GM12878 (cell line): ENCODE results near the gene ITGA7. TPM values are rescaled to one million over a fixed set of nuclear protein-coding genes. Genes with fewer than 3 reads are reported as not detected.

Source experiments
- BCL3 ChIP-seq: IDR thresholded peaks from 2 replicates; pipeline ENCODE4 v1.6.1; 2011; ENCODE audit warnings: borderline replicate concordance, low read depth, mild to moderate bottlenecking, moderate library complexity, low read length; ENCODE audit not compliant: insufficient read depth, poor library complexity, severe bottlenecking
- GABPA ChIP-seq: IDR thresholded peaks from 2 replicates; pipeline ENCODE4 v1.6.1; 2014; ENCODE audit warnings: antibody characterized with exemption, low read depth, mild to moderate bottlenecking, inconsistent platforms
- IKZF1 ChIP-seq: fragments of 450-650 bp; conservative IDR thresholded peaks from 2 replicates; pipeline ENCODE4 v1.6.1; 2017; ENCODE audit warnings: antibody characterized with exemption, mild to moderate bottlenecking
- NRF1 ChIP-seq: conservative IDR thresholded peaks from 2 replicates; pipeline ENCODE4 v1.6.1; 2011; ENCODE audit warnings: mild to moderate bottlenecking, low read depth, low read length, improper control_type of control experiment
- RAD21 ChIP-seq: IDR thresholded peaks from 2 replicates; pipeline ENCODE4 v1.6.1; 2011; ENCODE audit warnings: mild to moderate bottlenecking, low read depth, low read length, moderate library complexity; ENCODE audit not compliant: insufficient read depth
- ZBTB40 ChIP-seq: fragments of 450-650 bp; IDR thresholded peaks from 2 replicates; pipeline ENCODE4 v1.6.1; 2016; ENCODE audit warnings: mild to moderate bottlenecking, moderate library complexity, borderline replicate concordance
- ZNF687 ChIP-seq: fragments of 450-650 bp; IDR thresholded peaks from 2 replicates; pipeline ENCODE4 v1.6.1; 2017; ENCODE audit warnings: mild to moderate bottlenecking, moderate library complexity
- ZSCAN29 ChIP-seq: fragments of 450-650 bp; IDR thresholded peaks from 2 replicates; pipeline ENCODE4 v1.6.1; 2017; ENCODE audit warnings: mild to moderate bottlenecking, moderate library complexity
- polyA plus RNA-seq, 11 experiments: library from polyadenylated mRNA; depleted of rRNA in 4 of 11; unstranded in 6 of 11; stranded (reverse) in 5 of 11; fragments of >200 nt; fragmentation: Nextera tagmentation in 4 of 11; fragmentation: Illumina TruSeq in 1 of 11; extraction: Ambion mirVana in 4 of 11; extraction: Trizol in 1 of 11; gene quantifications; 1 replicate in 1 of 11; 2 replicates in 10 of 11; pipeline versions ENCODE4 v1.2.1 to v1.2.3, GENCODE V29; 2011 to 2016; ENCODE audit warnings: inconsistent platforms in 2 of 11, missing spikeins in 2 of 11, low read depth in 1 of 11
- total RNA-seq, 4 experiments: library from RNA; depleted of rRNA in 3 of 4; stranded (reverse); fragments of >200 nt in 3 of 4; fragmentation: Illumina TruSeq in 1 of 4; extraction: Trizol in 1 of 4; gene quantifications; 2 replicates each; pipeline versions ENCODE4 v1.2.1 to v1.2.3, GENCODE V29; 2013 to 2021

ITGA7 gene
- total and polyA plus RNA-seq, 10 of the 15 experiments (the other 5 are each of a cell fraction or from before 2014, with no cell fraction given), result 0.18 to 5.1 (median 1.5) TPM

GRCh38 chr12:55692631-55693322 is 14.9 kb downstream of the ITGA7 start (continued):
- TF ChIP-seq BCL3, result no peak
- no peak for TF ChIP-seq IKZF1
- TF ChIP-seq ZSCAN29, result no peak
- no peak for TF ChIP-seq NRF1
- TF ChIP-seq ZNF687, result no peak
- TF ChIP-seq GABPA, result no peak
- TF ChIP-seq ZBTB40, result no peak
- no peak for TF ChIP-seq RAD21
